Activated naive CD8-positive, alpha-beta T cell treated with anti-CD3 and anti-CD28 coated beads, Interleukin-2, amount 10 ng/mL, durations not matched to agents 7 days and 5 days (primary cell): ENCODE measurements around the gene HSF2BP. TPM values are rescaled to one million over a fixed set of nuclear protein-coding genes. Genes with fewer than 3 reads are reported as not detected.
"Not testable (repeated sequence)": the region's sequence is repeated elsewhere in the genome, so short reads cannot be mapped to it uniquely, and the experiment has no call there.

Source experiments
- ATAC-seq: fragments of 150-1000 bp; cut with Tn5 transposase; one replicate; pipeline ENCODE4 v1.10.0; 2021; ENCODE audit warnings: low read depth, moderate library complexity
- POLR2A ChIA-PET: fragments of 350-600 bp; sonication (Branson Sonifier 250); formaldehyde crosslinking; loops from one replicate; lab custom pipeline; 2021; ENCODE audit warnings: antibody characterized with exemption; lab: Charles Lee
- DNase-seq: peaks from one replicate; pipeline ENCODE4 v3.0.0; 2021
- H3K27ac Mint-ChIP-seq: one replicate; pipeline ENCODE4 v1.8.0; 2022; ENCODE audit warnings: mild to moderate bottlenecking, mixed read lengths
- H3K27me3 Mint-ChIP-seq: one replicate; pipeline ENCODE4 v1.8.0; 2022; ENCODE audit warnings: mild to moderate bottlenecking, moderate library complexity, mixed read lengths
- H3K36me3 Mint-ChIP-seq: one replicate; pipeline ENCODE4 v1.8.0; 2021; ENCODE audit warnings: mild to moderate bottlenecking, mixed read lengths
- H3K4me1 Mint-ChIP-seq: one replicate; pipeline ENCODE4 v1.8.0; 2021; ENCODE audit warnings: mixed read lengths
- H3K4me3 Mint-ChIP-seq: one replicate; pipeline ENCODE4 v1.8.0; 2022; ENCODE audit warnings: mild to moderate bottlenecking, moderate library complexity, mixed read lengths
- H3K9me3 Mint-ChIP-seq: one replicate; pipeline ENCODE4 v1.8.0; 2021; ENCODE audit warnings: mixed read lengths
- total RNA-seq, 2 experiments: library from RNA; stranded (reverse); gene quantifications; one replicate each; pipeline ENCODE4 v1.2.3, GENCODE V29; 2021

Gene HSF2BP
- total RNA-seq, 2 experiments from 2014 or later = 0.31 to 0.64 TPM

- Mint-ChIP-seq H3K36me3 (no peaks in the 10 kb centered on the region), H3K27me3 (peaks cover 3% of the 10 kb centered on the region), H3K27ac (no peak overlapping the region), H3K9me3 (no peaks in the 10 kb centered on the region), H3K4me3 (no peak overlapping the region), H3K4me1 (peaks cover 1% of the 10 kb centered on the region)
- DNase-seq (no peak), ATAC-seq (no peak)
- POLR2A ChIA-PET = no interaction called here
These were observed 23.9 kb downstream of the HSF2BP start for GRCh38 chr21:43635436-43635835.

DNA sequence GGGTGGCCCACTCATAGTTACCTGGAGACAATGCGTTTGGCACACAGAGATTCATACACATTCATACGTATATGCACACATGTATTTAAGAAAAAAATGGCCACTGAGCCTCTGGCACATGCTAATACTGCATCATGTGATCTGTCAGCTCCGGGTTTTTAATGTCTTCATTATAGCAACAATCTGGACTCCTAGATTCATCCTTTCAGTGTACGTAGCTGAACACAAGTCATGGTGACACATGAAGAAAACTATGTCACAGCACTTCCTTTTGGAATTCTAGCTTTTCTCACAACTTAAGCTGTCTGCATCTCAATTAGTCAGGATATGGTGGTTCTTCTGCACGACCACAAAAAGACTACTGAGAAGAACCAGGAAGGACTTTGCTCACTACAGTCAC is 24.7 kb downstream of the HSF2BP start:
- Mint-ChIP-seq H3K36me3 (no peaks in the 10 kb centered on the region), H3K27me3 (peaks cover 3% of the 10 kb centered on the region), H3K9me3 (no peaks in the 10 kb centered on the region), H3K4me3 (no peak overlapping the region), H3K27ac (no peak overlapping the region), H3K4me1 (peaks cover 1% of the 10 kb centered on the region)
- ATAC-seq (no peak), DNase-seq (no peak)
- POLR2A ChIA-PET = no interaction called here

DNA sequence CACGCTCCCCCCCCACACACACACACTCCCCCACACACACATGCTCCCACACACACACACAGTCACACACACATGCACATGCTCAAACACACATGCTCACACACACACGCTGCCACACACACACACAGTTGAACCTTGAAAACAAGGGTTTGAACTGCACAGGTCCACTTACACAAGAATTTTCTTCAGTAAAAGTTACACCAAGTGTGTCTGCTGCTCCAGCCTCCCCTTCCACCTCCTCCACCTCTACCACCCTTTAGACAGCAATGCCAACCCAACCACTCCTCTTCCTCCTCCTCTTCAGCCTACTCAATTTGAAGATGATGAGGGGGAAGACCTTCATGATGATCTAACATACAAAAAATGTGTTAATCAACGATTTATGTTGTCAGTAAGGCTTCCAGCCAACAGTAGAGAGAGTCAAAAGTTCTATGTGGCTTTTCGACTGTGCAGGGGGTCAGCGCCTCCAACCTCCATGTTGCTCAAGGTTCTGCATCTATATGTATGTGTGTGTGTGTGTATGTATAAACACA is 26.8 kb downstream of the HSF2BP start:
- H3K36me3 Mint-ChIP-seq = no peaks in the 10 kb centered on the region
- peaks cover 2% of the 10 kb centered on the region for H3K9me3 Mint-ChIP-seq
- peaks cover 3% of the 10 kb centered on the region for H3K27me3 Mint-ChIP-seq
- DNase-seq (no peak), ATAC-seq (no peak)
- no peak overlapping the region for H3K27ac Mint-ChIP-seq
- peaks cover 1% of the 10 kb centered on the region for H3K4me1 Mint-ChIP-seq
- H3K4me3 Mint-ChIP-seq = no peak overlapping the region
- POLR2A ChIA-PET = no interaction called here

- DNase-seq (no peak), ATAC-seq (no peak)
- H3K27ac Mint-ChIP-seq = no peak overlapping the region
- no peak overlapping the region for H3K4me3 Mint-ChIP-seq
- POLR2A ChIA-PET = no interaction called here
- H3K27me3 Mint-ChIP-seq = peaks cover 3% of the 10 kb centered on the region
- H3K36me3 Mint-ChIP-seq = no peaks in the 10 kb centered on the region
- peaks cover 1% of the 10 kb centered on the region for H3K4me1 Mint-ChIP-seq
- H3K9me3 Mint-ChIP-seq = peaks cover 2% of the 10 kb centered on the region
These were observed 27.7 kb downstream of the HSF2BP start for GRCh38 chr21:43631411-43632107.

DNA sequence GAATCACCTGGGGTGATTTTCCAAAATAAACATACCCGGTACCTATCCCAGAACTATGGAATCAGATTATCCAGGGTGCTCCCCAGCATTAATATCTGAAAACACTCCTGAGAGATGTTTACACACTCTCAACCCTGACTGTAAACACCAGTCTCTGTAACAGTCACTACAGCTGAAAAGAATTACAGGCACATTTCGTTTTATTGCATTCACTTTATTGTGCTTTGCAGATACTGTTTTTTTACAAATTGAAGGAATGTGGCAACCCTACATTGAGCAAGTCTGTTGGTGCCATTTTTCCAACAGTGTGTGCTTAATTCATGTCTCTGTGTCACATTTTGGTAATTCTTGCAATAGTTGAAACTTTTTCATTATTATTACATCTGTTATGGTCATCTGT is 31.8 kb downstream of the HSF2BP start:
- no peaks in the 10 kb centered on the region for H3K4me1 Mint-ChIP-seq
- H3K27ac Mint-ChIP-seq = no peak overlapping the region
- POLR2A ChIA-PET = no interaction called here
- H3K27me3 Mint-ChIP-seq = peaks cover 11% of the 10 kb centered on the region
- no peaks in the 10 kb centered on the region for H3K36me3 Mint-ChIP-seq
- no peak for ATAC-seq
- H3K4me3 Mint-ChIP-seq = no peak overlapping the region
- H3K9me3 Mint-ChIP-seq = peaks cover 2% of the 10 kb centered on the region
- no peak for DNase-seq

DNA sequence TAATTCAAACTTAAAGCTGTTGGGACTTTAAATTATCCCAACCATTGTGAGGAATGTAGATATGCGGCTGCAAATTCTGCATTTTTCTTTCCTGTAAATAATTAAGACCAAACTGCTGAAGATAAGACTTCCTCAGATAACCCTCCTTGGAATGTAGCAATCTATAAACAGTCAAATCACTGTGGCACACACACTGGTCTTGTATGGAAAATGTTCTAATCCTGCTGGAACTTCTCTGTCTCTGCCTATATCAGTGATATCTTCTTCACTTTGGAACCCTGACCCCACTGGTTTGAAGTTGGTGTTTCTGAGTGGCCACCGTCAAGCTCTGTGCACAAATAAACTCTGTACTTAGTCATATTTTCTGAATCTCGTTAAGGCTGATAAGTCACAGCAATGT is 32.9 kb downstream of the HSF2BP start:
- ATAC-seq = no peak
- Mint-ChIP-seq H3K4me1 (no peaks in the 10 kb centered on the region), H3K36me3 (no peaks in the 10 kb centered on the region), H3K4me3 (no peak overlapping the region), H3K9me3 (peaks cover 3% of the 10 kb centered on the region), H3K27me3 (peaks cover 17% of the 10 kb centered on the region), H3K27ac (no peak overlapping the region)
- POLR2A ChIA-PET = no interaction called here
- no peak for DNase-seq

GRCh38 chr21:43624339-43624738 is 34.9 kb downstream of the HSF2BP start:
- no peak overlapping the region for H3K27ac Mint-ChIP-seq
- H3K9me3 Mint-ChIP-seq = peaks cover 5% of the 10 kb centered on the region
- POLR2A ChIA-PET = no interaction called here
- H3K27me3 Mint-ChIP-seq = peaks cover 15% of the 10 kb centered on the region
- H3K36me3 Mint-ChIP-seq = peaks cover 4% of the 10 kb centered on the region
- peaks cover 5% of the 10 kb centered on the region for H3K4me1 Mint-ChIP-seq
- no peak for ATAC-seq
- DNase-seq = no peak
- no peak overlapping the region for H3K4me3 Mint-ChIP-seq

DNA sequence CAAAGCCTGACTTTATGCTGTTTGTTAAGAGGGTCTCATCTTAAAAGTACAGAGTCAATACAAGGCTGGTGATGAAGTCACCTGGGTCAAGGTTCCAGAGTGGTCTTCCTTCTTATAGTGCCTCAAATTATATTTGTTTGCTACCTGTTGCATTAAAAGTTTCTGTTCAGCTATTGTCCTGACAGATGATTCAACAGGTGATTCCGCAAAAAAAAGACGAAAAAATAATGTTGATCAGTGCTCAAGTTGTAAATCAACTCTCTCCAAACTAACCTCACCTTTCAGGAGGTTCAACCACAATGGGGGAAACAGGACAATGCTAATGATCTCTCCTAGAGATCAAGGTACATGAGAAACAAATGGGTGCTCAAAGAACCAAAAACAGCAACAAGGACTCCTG is 35.7 kb downstream of the HSF2BP start:
- Mint-ChIP-seq H3K4me1 (peaks cover 5% of the 10 kb centered on the region), H3K27me3 (peaks cover 15% of the 10 kb centered on the region), H3K36me3 (peaks cover 5% of the 10 kb centered on the region), H3K27ac (no peak overlapping the region), H3K9me3 (peaks cover 5% of the 10 kb centered on the region), H3K4me3 (no peak overlapping the region)
- POLR2A ChIA-PET = no interaction called here
- ATAC-seq (no peak), DNase-seq (no peak)

- peaks cover 5% of the 10 kb centered on the region for H3K4me1 Mint-ChIP-seq
- no peak for DNase-seq
- H3K36me3 Mint-ChIP-seq = peaks cover 5% of the 10 kb centered on the region
- H3K9me3 Mint-ChIP-seq = peaks cover 5% of the 10 kb centered on the region
- POLR2A ChIA-PET = interaction anchor here (0.6 kb wide), 1 partner anchor 36 kb away, joined by 3 read pairs; no protein-coding TSS in a partner anchor
- peaks cover 15% of the 10 kb centered on the region for H3K27me3 Mint-ChIP-seq
- no peak for ATAC-seq
- no peak overlapping the region for H3K4me3 Mint-ChIP-seq
- no peak overlapping the region for H3K27ac Mint-ChIP-seq
These were observed 36.5 kb downstream of the HSF2BP start for GRCh38 chr21:43622796-43623195.

- H3K27ac Mint-ChIP-seq = no peak overlapping the region
- H3K27me3 Mint-ChIP-seq = peaks cover 9% of the 10 kb centered on the region
- POLR2A ChIA-PET = no interaction called here
- no peak for ATAC-seq
- no peak overlapping the region for H3K4me3 Mint-ChIP-seq
- H3K9me3 Mint-ChIP-seq = peaks cover 5% of the 10 kb centered on the region
- H3K4me1 Mint-ChIP-seq = peaks cover 5% of the 10 kb centered on the region
- peaks cover 5% of the 10 kb centered on the region for H3K36me3 Mint-ChIP-seq
- no peak for DNase-seq
These were observed 39.4 kb downstream of the HSF2BP start for GRCh38 chr21:43619856-43620255.

DNA sequence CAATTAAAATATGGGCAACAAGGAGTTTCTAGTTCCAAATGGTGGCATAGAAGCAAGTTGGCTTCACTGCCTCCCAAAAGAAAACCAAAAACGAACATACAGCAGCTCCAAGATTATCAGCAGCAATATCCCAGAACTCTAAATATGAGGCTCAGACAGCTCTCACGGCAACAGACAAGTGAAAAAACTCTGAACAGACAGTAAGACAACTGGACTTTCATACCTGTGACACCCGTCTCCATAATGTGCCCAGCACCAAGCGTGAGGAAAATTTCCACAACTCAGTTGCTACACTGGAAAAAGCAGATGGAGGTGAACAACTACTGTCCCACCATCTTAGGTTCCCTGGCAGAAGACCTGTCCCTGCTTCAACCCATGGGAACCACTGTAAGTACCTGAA is 39.9 kb downstream of the HSF2BP start:
- H3K4me3 Mint-ChIP-seq = no peak overlapping the region
- DNase-seq (no peak), ATAC-seq (no peak)
- H3K9me3 Mint-ChIP-seq = peaks cover 5% of the 10 kb centered on the region
- H3K27me3 Mint-ChIP-seq = peaks cover 8% of the 10 kb centered on the region
- no peak overlapping the region for H3K27ac Mint-ChIP-seq
- H3K36me3 Mint-ChIP-seq = peaks cover 5% of the 10 kb centered on the region
- H3K4me1 Mint-ChIP-seq = peaks cover 5% of the 10 kb centered on the region
- POLR2A ChIA-PET = no interaction called here

DNA sequence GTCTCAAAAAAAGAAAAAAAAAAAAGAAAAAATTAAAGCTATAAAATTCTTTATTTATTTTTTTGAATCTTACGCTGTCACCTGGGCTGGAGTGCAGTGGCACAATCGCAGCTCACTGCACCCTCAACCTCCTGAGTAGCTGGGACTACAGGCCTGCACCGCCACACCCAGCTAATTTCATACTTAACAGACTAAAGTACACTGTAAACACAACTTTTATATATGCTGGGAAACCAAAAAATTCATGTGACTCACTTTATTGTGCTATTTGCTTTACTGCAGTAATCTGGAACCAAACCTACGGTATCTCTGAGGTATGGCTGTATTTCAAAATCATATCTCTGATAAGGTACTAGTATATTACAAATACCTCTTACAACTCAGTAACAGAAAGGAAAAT is 40.3 kb downstream of the HSF2BP start:
- Mint-ChIP-seq H3K9me3 (peaks cover 5% of the 10 kb centered on the region), H3K36me3 (peaks cover 5% of the 10 kb centered on the region), H3K4me1 (peaks cover 6% of the 10 kb centered on the region), H3K27ac (no peak overlapping the region), H3K27me3 (peaks cover 8% of the 10 kb centered on the region), H3K4me3 (no peak overlapping the region)
- DNase-seq = no peak
- POLR2A ChIA-PET = no interaction called here
- ATAC-seq = no peak

GRCh38 chr21:43616861-43617260 is 42.4 kb downstream of the HSF2BP start:
- H3K27me3 Mint-ChIP-seq, H3K4me3 Mint-ChIP-seq, H3K27ac Mint-ChIP-seq, H3K9me3 Mint-ChIP-seq, H3K36me3 Mint-ChIP-seq, DNase-seq, POLR2A ChIA-PET, ATAC-seq: not testable (repeated sequence)
- peaks cover 12% of the 10 kb centered on the region for H3K4me1 Mint-ChIP-seq

- no peak overlapping the region for H3K27ac Mint-ChIP-seq
- no peak overlapping the region for H3K4me3 Mint-ChIP-seq
- POLR2A ChIA-PET = no interaction called here
- ATAC-seq = no peak
- no peak for DNase-seq
- no peaks in the 10 kb centered on the region for H3K27me3 Mint-ChIP-seq
- H3K9me3 Mint-ChIP-seq = no peaks in the 10 kb centered on the region
- peaks cover 7% of the 10 kb centered on the region for H3K4me1 Mint-ChIP-seq
- H3K36me3 Mint-ChIP-seq = peaks cover 1% of the 10 kb centered on the region
These were observed 44.4 kb downstream of the HSF2BP start for GRCh38 chr21:43614839-43615238.
